ENCODE measurements around the gene NAPEPLD.
"Not testable (repeated sequence)": the region's sequence is repeated elsewhere in the genome, so short reads cannot be mapped to it uniquely, and the experiment has no call there.

The NAPEPLD gene

DNA sequence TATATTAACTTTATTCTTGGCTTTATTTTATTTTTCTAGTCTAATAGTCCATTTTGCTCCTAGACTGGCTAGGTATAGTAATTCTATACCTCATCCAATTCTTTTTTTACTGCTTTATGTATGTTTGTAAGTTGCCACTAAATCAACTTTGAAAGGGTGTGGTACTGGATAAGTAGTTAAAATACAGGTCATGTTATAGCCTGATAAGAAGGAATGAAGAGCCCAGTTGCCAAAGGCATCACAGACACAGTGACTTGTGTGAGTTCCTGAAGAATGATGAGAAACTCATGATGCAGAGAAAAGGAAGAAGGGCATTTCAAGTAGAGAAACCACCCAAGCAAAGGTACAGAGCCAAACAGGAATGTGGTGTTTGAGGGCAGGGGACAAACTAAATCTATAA, 27.3 kb downstream of the NAPEPLD start:
- Histone ChIP-seq H3K4me1 (ENCODE audit: insufficient read depth, low read length) (no peaks in the 10 kb centered on the region), H3K36me3 (ENCODE audit: insufficient read depth, low read length) (peaks cover 18% of the 10 kb centered on the region), H3K9ac (ENCODE audit: low read length) (no peak overlapping the region), H3K27ac (ENCODE audit: low read depth, low read length) (no peak overlapping the region), H3K27me3 (ENCODE audit: control insufficient read depth in 1 of 2, insufficient read depth in 2 of 2, low read length in 2 of 2) (no peaks in the 10 kb centered on the region), H3K4me3 (ENCODE audit: low read depth in 1 of 2, low read length in 2 of 2) (no peak overlapping the region), H3K9me3 (ENCODE audit: low read length) (no peaks in the 10 kb centered on the region)

DNA sequence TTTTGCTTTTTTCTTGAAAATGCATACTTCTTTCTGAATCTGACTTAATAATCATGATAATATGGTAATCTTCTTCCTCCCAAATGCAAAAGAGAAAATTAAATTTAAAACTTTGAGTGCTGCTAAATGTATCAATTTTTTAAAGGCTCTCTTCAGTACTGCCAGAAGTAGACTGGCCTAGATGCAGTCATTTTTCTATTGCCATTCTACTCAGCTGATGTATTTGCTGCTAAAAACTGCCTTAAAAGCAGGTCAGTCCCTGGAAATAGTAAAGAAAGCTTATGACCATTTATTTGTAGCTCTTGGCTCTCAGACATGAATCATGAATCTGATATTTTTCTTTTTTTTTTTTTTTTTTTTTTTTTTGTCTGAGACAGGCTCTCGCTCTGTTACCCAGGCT, 28.5 kb downstream of the NAPEPLD start:
- Histone ChIP-seq H3K4me1 (ENCODE audit: insufficient read depth, low read length) (no peaks in the 10 kb centered on the region), H3K27ac (ENCODE audit: low read depth, low read length) (no peak overlapping the region), H3K9me3 (ENCODE audit: low read length) (no peaks in the 10 kb centered on the region), H3K36me3 (ENCODE audit: insufficient read depth, low read length) (peaks cover 18% of the 10 kb centered on the region), H3K4me3 (ENCODE audit: low read depth in 1 of 2, low read length in 2 of 2) (no peak overlapping the region), H3K9ac (ENCODE audit: low read length) (no peak overlapping the region), H3K27me3 (ENCODE audit: control insufficient read depth in 1 of 2, insufficient read depth in 2 of 2, low read length in 2 of 2) (no peaks in the 10 kb centered on the region)

DNA sequence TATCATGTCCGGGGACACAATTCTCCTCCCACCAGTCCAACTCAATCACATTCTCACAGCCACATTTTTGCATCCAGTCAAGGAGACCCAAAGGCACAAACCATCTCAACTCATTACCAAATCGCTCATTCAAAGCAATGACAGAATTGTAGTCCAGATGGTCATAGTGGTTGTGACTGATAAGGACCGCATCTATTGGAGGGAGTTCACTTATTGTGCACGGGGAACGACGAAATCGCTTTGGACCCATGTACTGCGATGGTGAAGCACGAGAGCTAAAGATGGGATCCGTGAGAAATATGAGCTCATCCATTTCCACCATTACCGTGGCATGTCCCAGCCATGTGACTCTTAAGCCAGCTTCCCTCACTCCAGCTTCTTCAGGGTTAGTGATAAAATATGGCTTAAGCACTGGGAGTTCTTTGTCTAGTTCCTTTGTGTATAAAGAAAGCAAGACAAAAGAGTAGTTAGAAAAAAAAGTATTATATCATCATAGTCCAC, 29.1 kb downstream of the NAPEPLD start:
- no peaks in the 10 kb centered on the region for H3K27me3 ChIP-seq (ENCODE audit: control insufficient read depth in 1 of 2, insufficient read depth in 2 of 2, low read length in 2 of 2)
- no peak overlapping the region for H3K4me3 ChIP-seq (ENCODE audit: low read depth in 1 of 2, low read length in 2 of 2)
- peaks cover 18% of the 10 kb centered on the region for H3K36me3 ChIP-seq (ENCODE audit: insufficient read depth, low read length)
- no peaks in the 10 kb centered on the region for H3K4me1 ChIP-seq (ENCODE audit: insufficient read depth, low read length)
- H3K9me3 ChIP-seq (ENCODE audit: low read length), result no peaks in the 10 kb centered on the region
- H3K27ac ChIP-seq (ENCODE audit: low read depth, low read length), result no peak overlapping the region
- no peak overlapping the region for H3K9ac ChIP-seq (ENCODE audit: low read length)

DNA sequence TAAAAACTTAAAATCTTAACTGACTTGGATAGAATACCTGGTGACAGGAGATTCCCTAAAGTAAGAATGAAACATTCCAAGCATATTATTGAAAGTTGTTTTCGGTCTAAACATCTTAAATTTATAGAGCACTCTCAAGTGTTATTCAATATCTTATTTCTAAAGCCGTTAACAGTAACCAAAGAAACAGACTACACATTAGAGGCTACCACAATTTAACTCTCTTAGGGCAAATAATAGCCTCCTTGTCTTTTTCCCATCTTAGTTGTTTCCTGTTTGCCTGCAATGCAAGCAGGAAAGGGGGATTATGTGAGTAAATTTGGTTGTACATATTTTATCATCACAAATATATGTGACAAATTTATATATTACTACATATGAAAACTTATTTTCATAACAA, 31.4 kb downstream of the NAPEPLD start:
- no peak overlapping the region for H3K27ac ChIP-seq (ENCODE audit: low read depth, low read length)
- no peak overlapping the region for H3K4me3 ChIP-seq (ENCODE audit: low read depth in 1 of 2, low read length in 2 of 2)
- H3K27me3 ChIP-seq (ENCODE audit: control insufficient read depth in 1 of 2, insufficient read depth in 2 of 2, low read length in 2 of 2), result no peaks in the 10 kb centered on the region
- no peak overlapping the region for H3K9ac ChIP-seq (ENCODE audit: low read length)
- H3K4me1 ChIP-seq (ENCODE audit: insufficient read depth, low read length), result no peaks in the 10 kb centered on the region
- no peaks in the 10 kb centered on the region for H3K9me3 ChIP-seq (ENCODE audit: low read length)
- peaks cover 13% of the 10 kb centered on the region for H3K36me3 ChIP-seq (ENCODE audit: insufficient read depth, low read length)

DNA sequence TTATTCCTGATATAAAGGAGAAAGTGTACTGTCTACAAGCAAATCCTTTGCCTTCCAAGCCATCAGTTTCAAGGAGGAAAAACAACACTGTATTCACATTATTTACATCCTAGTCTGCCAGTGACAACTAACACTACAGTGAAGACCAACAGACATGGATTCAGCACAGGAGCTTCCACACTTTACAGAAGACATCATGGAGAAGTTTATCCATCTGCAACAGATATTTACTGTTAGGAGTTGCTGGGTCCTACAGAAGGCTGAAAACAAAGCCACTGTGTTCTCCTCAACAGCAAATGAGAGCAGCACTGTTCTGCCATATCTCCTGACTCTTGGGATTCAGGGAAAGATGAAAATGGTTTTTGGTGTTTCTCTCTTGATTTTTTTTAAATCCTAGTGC, 31.9 kb downstream of the NAPEPLD start:
- H3K9me3 ChIP-seq (ENCODE audit: low read length), result no peaks in the 10 kb centered on the region
- H3K27me3 ChIP-seq (ENCODE audit: control insufficient read depth in 1 of 2, insufficient read depth in 2 of 2, low read length in 2 of 2), result no peaks in the 10 kb centered on the region
- H3K9ac ChIP-seq (ENCODE audit: low read length), result no peak overlapping the region
- no peak overlapping the region for H3K4me3 ChIP-seq (ENCODE audit: low read depth in 1 of 2, low read length in 2 of 2)
- peaks cover 13% of the 10 kb centered on the region for H3K36me3 ChIP-seq (ENCODE audit: insufficient read depth, low read length)
- no peaks in the 10 kb centered on the region for H3K4me1 ChIP-seq (ENCODE audit: insufficient read depth, low read length)
- no peak overlapping the region for H3K27ac ChIP-seq (ENCODE audit: low read depth, low read length)

DNA sequence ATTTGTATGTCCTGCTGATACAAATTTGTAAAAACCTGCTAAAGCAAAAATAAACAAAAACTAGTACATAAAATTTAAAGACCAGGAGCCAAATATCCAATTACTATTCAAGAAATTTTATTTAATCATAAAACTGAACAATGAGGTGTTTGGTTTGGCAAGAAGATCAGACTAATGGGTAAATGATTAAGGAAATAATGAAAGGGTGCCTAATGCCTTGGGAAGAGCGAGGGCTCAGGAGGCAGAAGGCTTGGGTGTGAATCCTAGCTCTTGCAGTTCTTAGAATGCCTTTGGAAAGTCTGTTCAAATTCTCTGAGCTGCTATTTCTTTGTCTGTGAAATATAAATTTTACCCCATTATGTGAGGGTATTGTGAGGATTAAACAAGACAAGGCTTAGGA, 32.4 kb downstream of the NAPEPLD start:
- no peak overlapping the region for H3K27ac ChIP-seq (ENCODE audit: low read depth, low read length)
- no peak overlapping the region for H3K4me3 ChIP-seq (ENCODE audit: low read depth in 1 of 2, low read length in 2 of 2)
- H3K4me1 ChIP-seq (ENCODE audit: insufficient read depth, low read length), result no peaks in the 10 kb centered on the region
- H3K36me3 ChIP-seq (ENCODE audit: insufficient read depth, low read length), result peaks cover 13% of the 10 kb centered on the region
- no peak overlapping the region for H3K9ac ChIP-seq (ENCODE audit: low read length)
- H3K9me3 ChIP-seq (ENCODE audit: low read length), result no peaks in the 10 kb centered on the region
- H3K27me3 ChIP-seq (ENCODE audit: control insufficient read depth in 1 of 2, insufficient read depth in 2 of 2, low read length in 2 of 2), result no peaks in the 10 kb centered on the region

DNA sequence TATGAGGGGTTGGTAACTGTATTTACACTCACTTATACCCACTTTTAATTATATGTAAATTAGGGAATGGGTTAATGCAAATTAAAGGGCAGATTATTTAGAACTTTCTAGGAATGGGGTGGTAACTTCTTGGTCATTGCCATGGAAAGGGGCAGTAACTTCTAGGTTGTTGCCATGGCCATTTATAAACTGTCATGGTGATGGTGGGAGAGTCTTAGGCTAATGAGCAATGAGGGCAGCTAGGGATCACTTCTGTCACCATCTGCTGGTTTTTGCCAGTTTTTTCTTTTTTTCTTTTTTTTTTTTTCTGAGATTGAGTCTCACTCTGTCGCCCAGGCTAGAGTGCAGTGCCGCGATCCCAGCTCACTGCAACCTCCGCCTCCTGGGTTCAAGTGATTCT, 33.1 kb downstream of the NAPEPLD start:
- no peak overlapping the region for H3K27ac ChIP-seq (ENCODE audit: low read depth, low read length)
- no peaks in the 10 kb centered on the region for H3K4me1 ChIP-seq (ENCODE audit: insufficient read depth, low read length)

DNA sequence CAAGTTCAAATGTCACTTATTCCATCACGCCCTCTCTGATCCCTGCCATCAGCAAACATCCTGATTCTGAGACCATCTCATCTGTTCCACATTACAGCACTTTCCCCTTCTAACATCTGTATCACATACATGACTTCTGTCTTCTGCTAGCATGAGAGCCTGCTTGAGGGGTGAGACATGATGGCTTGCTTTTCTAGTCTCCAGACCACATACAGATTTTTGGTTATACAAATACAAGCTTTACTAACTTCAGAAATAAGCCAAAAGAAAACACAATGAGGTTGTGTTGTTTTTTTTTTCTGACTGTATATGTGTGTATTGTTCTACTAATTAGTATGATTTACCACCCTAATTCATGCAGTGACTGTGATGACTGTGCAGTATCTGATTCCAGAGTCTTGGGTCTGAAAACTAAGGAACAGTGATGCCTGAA, 34.3 kb downstream of the NAPEPLD start:
- H3K36me3 ChIP-seq (ENCODE audit: insufficient read depth, low read length), result peaks cover 8% of the 10 kb centered on the region
- H3K27ac ChIP-seq (ENCODE audit: low read depth, low read length), result no peak overlapping the region
- H3K9me3 ChIP-seq (ENCODE audit: low read length), result no peaks in the 10 kb centered on the region
- H3K27me3 ChIP-seq (ENCODE audit: control insufficient read depth in 1 of 2, insufficient read depth in 2 of 2, low read length in 2 of 2), result no peaks in the 10 kb centered on the region
- no peak overlapping the region for H3K9ac ChIP-seq (ENCODE audit: low read length)
- H3K4me3 ChIP-seq (ENCODE audit: low read depth in 1 of 2, low read length in 2 of 2), result no peak overlapping the region
- H3K4me1 ChIP-seq (ENCODE audit: insufficient read depth, low read length), result no peaks in the 10 kb centered on the region

More for the DNA sequence above, 33.1 kb downstream of the NAPEPLD start:
- Histone ChIP-seq H3K9ac (ENCODE audit: low read length) (no peak overlapping the region), H3K9me3 (ENCODE audit: low read length) (no peaks in the 10 kb centered on the region), H3K27me3 (ENCODE audit: control insufficient read depth in 1 of 2, insufficient read depth in 2 of 2, low read length in 2 of 2) (no peaks in the 10 kb centered on the region), H3K36me3 (ENCODE audit: insufficient read depth, low read length) (peaks cover 13% of the 10 kb centered on the region), H3K4me3 (ENCODE audit: low read depth in 1 of 2, low read length in 2 of 2) (no peak overlapping the region)

DNA sequence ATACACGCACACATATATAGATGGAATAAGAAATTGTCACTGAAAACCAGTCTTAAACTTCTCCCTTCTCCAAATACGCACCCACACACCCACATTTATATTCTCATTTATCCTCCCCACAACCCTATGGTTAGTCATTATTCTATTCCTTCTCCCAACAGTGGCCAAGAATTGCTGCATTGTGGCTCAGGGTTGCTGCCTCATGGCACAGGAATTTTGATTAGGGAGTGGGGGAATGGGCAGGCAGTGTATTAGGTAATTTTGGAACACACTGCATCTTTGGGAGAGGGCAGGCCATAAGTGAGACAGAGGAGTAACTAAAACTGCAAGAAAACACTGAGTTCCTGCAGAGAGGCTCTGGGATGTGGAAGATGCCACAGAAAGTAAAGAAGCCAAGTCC, 35.7 kb downstream of the NAPEPLD start:
- no peaks in the 10 kb centered on the region for H3K9me3 ChIP-seq (ENCODE audit: low read length)
- no peaks in the 10 kb centered on the region for H3K27me3 ChIP-seq (ENCODE audit: control insufficient read depth in 1 of 2, insufficient read depth in 2 of 2, low read length in 2 of 2)
- H3K9ac ChIP-seq (ENCODE audit: low read length), result no peak overlapping the region
- no peaks in the 10 kb centered on the region for H3K4me1 ChIP-seq (ENCODE audit: insufficient read depth, low read length)
- H3K27ac ChIP-seq (ENCODE audit: low read depth, low read length), result no peak overlapping the region
- no peak overlapping the region for H3K4me3 ChIP-seq (ENCODE audit: low read depth in 1 of 2, low read length in 2 of 2)
- H3K36me3 ChIP-seq (ENCODE audit: insufficient read depth, low read length), result no peaks in the 10 kb centered on the region

DNA sequence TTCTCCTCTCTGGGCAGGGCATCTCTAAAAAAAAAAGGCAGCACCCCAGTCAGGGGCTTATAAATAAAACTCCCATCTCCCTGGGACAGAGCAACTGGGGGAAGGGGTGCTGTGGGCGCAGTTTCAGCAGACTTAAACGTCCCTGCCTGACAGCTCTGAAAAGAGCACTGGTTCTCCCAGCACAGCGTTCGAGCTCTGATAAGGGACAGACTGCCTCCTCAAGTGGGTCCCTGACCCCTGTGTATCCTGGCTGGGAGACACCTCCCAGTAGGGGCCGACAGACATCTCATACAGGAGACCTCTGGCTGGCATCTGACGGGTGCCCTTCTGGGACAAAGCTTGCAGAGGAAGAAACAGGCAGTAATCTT, 42.2 kb downstream of the NAPEPLD start:
- not testable (repeated sequence) for H3K27ac ChIP-seq (ENCODE audit: low read depth, low read length); H3K9ac ChIP-seq (ENCODE audit: low read length); H3K27me3 ChIP-seq (ENCODE audit: control insufficient read depth in 1 of 2, insufficient read depth in 2 of 2, low read length in 2 of 2); H3K4me1 ChIP-seq (ENCODE audit: insufficient read depth, low read length); H3K4me3 ChIP-seq (ENCODE audit: low read depth in 1 of 2, low read length in 2 of 2); H3K9me3 ChIP-seq (ENCODE audit: low read length)
- H3K36me3 ChIP-seq (ENCODE audit: insufficient read depth, low read length), result peaks cover 12% of the 10 kb centered on the region

DNA sequence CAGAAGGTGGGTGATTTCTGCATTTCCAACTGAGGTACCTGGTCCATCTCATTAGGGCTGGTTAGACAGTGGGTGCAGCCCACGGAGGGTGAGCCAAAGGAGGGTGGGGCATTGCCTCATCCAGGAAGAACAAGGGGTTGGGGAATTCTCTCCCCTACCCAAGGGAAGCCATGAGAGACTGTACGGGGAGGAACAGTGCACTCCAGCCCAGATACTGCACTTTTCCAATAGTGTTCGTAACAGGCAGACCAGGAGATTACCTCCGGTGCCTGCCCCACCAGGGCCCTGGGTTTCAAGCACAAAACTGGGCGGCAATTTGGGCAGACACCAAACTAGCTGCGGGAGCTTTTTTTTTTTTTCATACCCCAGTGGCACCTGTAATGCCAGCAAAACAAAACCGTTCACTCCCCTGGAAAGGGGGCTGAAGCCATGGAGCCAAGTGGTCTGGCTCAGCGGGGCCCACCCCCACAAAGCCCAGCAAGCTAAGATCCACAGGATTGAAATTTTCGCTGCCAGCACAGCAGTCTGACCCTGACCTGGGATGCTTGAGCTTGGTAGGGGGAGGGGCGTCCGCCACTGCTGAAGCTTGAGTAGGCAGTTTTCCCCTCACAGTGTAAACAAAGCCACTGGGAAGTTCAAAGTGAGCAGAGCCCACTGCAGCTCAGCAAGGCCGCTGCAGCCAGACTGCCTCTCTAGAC, 42.7 kb downstream of the NAPEPLD start:
- Histone ChIP-seq H3K9ac (ENCODE audit: low read length) (no peak overlapping the region), H3K27ac (ENCODE audit: low read depth, low read length) (no peak overlapping the region), H3K4me1 (ENCODE audit: insufficient read depth, low read length) (no peaks in the 10 kb centered on the region), H3K27me3 (ENCODE audit: control insufficient read depth in 1 of 2, insufficient read depth in 2 of 2, low read length in 2 of 2) (no peaks in the 10 kb centered on the region), H3K4me3 (ENCODE audit: low read depth in 1 of 2, low read length in 2 of 2) (no peak overlapping the region), H3K36me3 (ENCODE audit: insufficient read depth, low read length) (peaks cover 12% of the 10 kb centered on the region), H3K9me3 (ENCODE audit: low read length) (no peaks in the 10 kb centered on the region)

DNA sequence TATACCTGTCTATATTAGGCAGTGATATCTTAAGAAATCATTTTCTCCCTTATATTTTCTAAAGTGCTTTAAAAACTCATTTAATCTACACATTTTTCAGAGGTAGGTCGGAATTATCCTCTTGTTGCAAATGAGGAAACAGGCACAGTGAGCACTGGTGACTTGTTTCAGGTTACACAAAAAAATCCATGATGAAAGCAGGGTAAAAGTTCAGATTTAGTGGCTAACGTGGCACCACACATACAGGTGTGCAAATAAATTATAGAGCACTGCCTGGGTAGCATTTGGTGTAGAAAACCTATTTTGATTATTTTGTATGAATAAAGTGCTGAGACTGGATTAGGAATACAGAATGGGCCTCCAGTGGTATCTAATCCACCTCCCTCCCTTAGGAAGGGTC, 47.4 kb downstream of the NAPEPLD start:
- H3K4me1 ChIP-seq (ENCODE audit: insufficient read depth, low read length), result no peaks in the 10 kb centered on the region

More for the DNA sequence above, 47.4 kb downstream of the NAPEPLD start:
- H3K27me3 ChIP-seq (ENCODE audit: control insufficient read depth in 1 of 2, insufficient read depth in 2 of 2, low read length in 2 of 2), result no peaks in the 10 kb centered on the region
- H3K9ac ChIP-seq (ENCODE audit: low read length), result no peak overlapping the region
- H3K36me3 ChIP-seq (ENCODE audit: insufficient read depth, low read length), result peaks cover 23% of the 10 kb centered on the region
- no peak overlapping the region for H3K4me3 ChIP-seq (ENCODE audit: low read depth in 1 of 2, low read length in 2 of 2)
- no peak overlapping the region for H3K27ac ChIP-seq (ENCODE audit: low read depth, low read length)
- H3K9me3 ChIP-seq (ENCODE audit: low read length), result no peaks in the 10 kb centered on the region

Measured in muscle layer of colon (tissue), 2 donors.